IMR-90 (cell line): Measurements from ENCODE around the gene HCK. TPM values are rescaled to one million over a fixed set of nuclear protein-coding genes. Genes with fewer than 3 reads are reported as not detected.

Experiments used
- ATAC-seq: fragments of 200-7000 bp; cut with Tn5 transposase; 2 replicates; pipeline ENCODE4 v1.9.1; 2020; ENCODE audit warnings: low read depth, mild to moderate bottlenecking, moderate library complexity
- BruUV-seq: library from RNA; stranded (reverse); fragments of 400-500 nt; replicated peaks from 2 replicates; lab custom pipeline; 2021; lab: Mats Ljungman, UMichigan
- CTCF ChIA-PET: fragments of 300-600 bp; formaldehyde crosslinking; extraction: SDS; loops from one replicate; lab custom pipeline; 2021; ENCODE audit warnings: antibody characterized with exemption; lab: Yijun Ruan, JAX
- POLR2A ChIA-PET: fragments of 300-600 bp; sonication (Branson Sonifier 250); formaldehyde crosslinking; loops from one replicate; lab custom pipeline; 2022; ENCODE audit warnings: antibody characterized with exemption; ENCODE audit not compliant: unreplicated experiment; lab: Charles Lee
- DNase-seq: peaks from one replicate; pipeline ENCODE4 v3.0.0; 2013
- H2AFZ ChIP-seq: replicated peaks from 2 replicates; pipeline ENCODE3; 2013; ENCODE audit warnings: low read length, mild to moderate bottlenecking; ENCODE audit not compliant: poor library complexity
- H2AK5ac ChIP-seq: 2 replicates; pipeline ENCODE4 v1.6.1; 2013; ENCODE audit warnings: low read depth, low read length, inconsistent platforms
- H2AK9ac ChIP-seq: replicated peaks from 2 replicates; pipeline ENCODE3; 2013; ENCODE audit warnings: mild to moderate bottlenecking, low read depth, low read length, moderate library complexity; ENCODE audit not compliant: poor library complexity
- H2BK120ac ChIP-seq: 2 replicates; pipeline ENCODE4 v1.6.1; 2013; ENCODE audit warnings: low read depth, low read length, inconsistent platforms
- H2BK15ac ChIP-seq: 3 replicates; pipeline ENCODE4 v1.6.1; 2013; ENCODE audit warnings: low read depth, low read length, inconsistent platforms
- H2BK20ac ChIP-seq: 2 replicates; pipeline ENCODE4 v1.6.1; 2013; ENCODE audit warnings: low read depth, mild to moderate bottlenecking, inconsistent platforms, low read length, moderate library complexity
- H2BK5ac ChIP-seq: 2 replicates; pipeline ENCODE4 v1.6.1; 2013; ENCODE audit warnings: mild to moderate bottlenecking, low read depth, low read length, inconsistent platforms; ENCODE audit not compliant: poor library complexity, severe bottlenecking
- H3K14ac ChIP-seq: replicated peaks from 2 replicates; pipeline ENCODE4 v1.6.1; 2013; ENCODE audit warnings: low read depth, low read length, inconsistent platforms
- H3K18ac ChIP-seq: 2 replicates; pipeline ENCODE4 v1.6.1; 2013; ENCODE audit warnings: low read depth, low read length, control low read depth
- H3K23ac ChIP-seq: 2 replicates; pipeline ENCODE4 v1.6.1; 2013; ENCODE audit warnings: low read depth, low read length, inconsistent platforms
- H3K27ac ChIP-seq: 2 replicates; pipeline ENCODE4 v1.5.1; 2013; ENCODE audit warnings: mild to moderate bottlenecking, control low read depth, low read length; ENCODE audit not compliant: insufficient read depth
- H3K27me3 ChIP-seq: 2 replicates; pipeline ENCODE4 v1.6.1; 2013; ENCODE audit warnings: low read length; ENCODE audit not compliant: control insufficient read depth, insufficient read depth
- H3K36me3 ChIP-seq: 2 replicates; pipeline ENCODE4 v1.6.1; 2013; ENCODE audit warnings: low read length, mixed read lengths; ENCODE audit not compliant: control insufficient read depth, insufficient read depth
- H3K4ac ChIP-seq: 2 replicates; pipeline ENCODE4 v1.6.1; 2013; ENCODE audit warnings: low read depth, low read length, inconsistent platforms
- H3K4me1 ChIP-seq: 2 replicates; pipeline ENCODE4 v1.6.1; 2013; ENCODE audit warnings: low read length, mixed read lengths; ENCODE audit not compliant: control insufficient read depth, insufficient read depth
- H3K4me2 ChIP-seq: 2 replicates; pipeline ENCODE4 v1.6.1; 2013; ENCODE audit warnings: low read depth, mild to moderate bottlenecking, control low read depth, low read length, moderate library complexity
- H3K4me3 ChIP-seq: 2 replicates; pipeline ENCODE4 v1.5.1; 2013; ENCODE audit warnings: low read depth, mild to moderate bottlenecking, control low read depth, low read length, moderate library complexity; ENCODE audit not compliant: insufficient read depth
- H3K56ac ChIP-seq: 2 replicates; pipeline ENCODE4 v1.6.1; 2013; ENCODE audit warnings: low read length, inconsistent platforms; ENCODE audit not compliant: insufficient read depth; ENCODE audit errors: extremely low read depth
- H3K79me1 ChIP-seq, 2 experiments: 2 replicates each; pipeline ENCODE4 v1.6.1; 2013; ENCODE audit warnings: low read length in 2 of 2, inconsistent platforms in 1 of 2, low read depth in 1 of 2
- H3K9ac ChIP-seq: 2 replicates; pipeline ENCODE4 v1.6.1; 2013; ENCODE audit warnings: low read depth, low read length, control low read depth
- H3K9me1 ChIP-seq: 2 replicates; pipeline ENCODE4 v1.6.1; 2013; ENCODE audit warnings: low read length, inconsistent platforms; ENCODE audit not compliant: insufficient read depth
- H3K9me3 ChIP-seq: 2 replicates; pipeline ENCODE4 v1.6.1; 2013; ENCODE audit warnings: low read length; ENCODE audit not compliant: control insufficient read depth, insufficient read depth
- H4K20me1 ChIP-seq: 2 replicates; pipeline ENCODE4 v1.6.1; 2013; ENCODE audit warnings: low read length, inconsistent platforms; ENCODE audit not compliant: insufficient read depth
- H4K5ac ChIP-seq: 2 replicates; pipeline ENCODE4 v1.6.1; 2013; ENCODE audit warnings: mild to moderate bottlenecking, low read depth, low read length, control low read depth
- H4K8ac ChIP-seq, 2 experiments: 2 replicates each; pipeline ENCODE4 v1.6.1; 2013; ENCODE audit warnings: low read depth in 2 of 2, low read length in 2 of 2, control low read depth in 1 of 2, inconsistent platforms in 1 of 2
- H4K91ac ChIP-seq: 2 replicates; pipeline ENCODE4 v1.6.1; 2013; ENCODE audit warnings: low read depth, low read length, inconsistent platforms; ENCODE audit not compliant: insufficient read depth
- CEBPB ChIP-seq: IDR thresholded peaks from 2 replicates; pipeline ENCODE4 v1.6.1; 2012; ENCODE audit warnings: low read depth, low read length, improper control_type of control experiment
- MAFK ChIP-seq: IDR thresholded peaks from 2 replicates; pipeline ENCODE4 v1.6.1; 2012; ENCODE audit warnings: low read depth, low read length, improper control_type of control experiment
- MAZ ChIP-seq: IDR thresholded peaks from 2 replicates; pipeline ENCODE4 v1.6.1; 2012; ENCODE audit warnings: low read depth, mild to moderate bottlenecking, low read length, improper control_type of control experiment, moderate library complexity, borderline replicate concordance
- MXI1 ChIP-seq: IDR thresholded peaks from 2 replicates; pipeline ENCODE4 v1.6.1; 2012; ENCODE audit warnings: low read depth, mild to moderate bottlenecking, low read length, moderate library complexity, borderline replicate concordance
- NFE2L2 ChIP-seq: fragments of 150-350 bp; IDR thresholded peaks from 2 replicates; pipeline ENCODE4 v1.6.1; 2016; ENCODE audit warnings: low read depth, mild to moderate bottlenecking, low read length
- POLR2A ChIP-seq: IDR thresholded peaks from 2 replicates; pipeline ENCODE4 v1.6.1; 2012; ENCODE audit warnings: mild to moderate bottlenecking, low read depth, low read length
- USF2 ChIP-seq: fragments of 150-350 bp; IDR thresholded peaks from 2 replicates; pipeline ENCODE4 v1.6.1; 2017; ENCODE audit warnings: mild to moderate bottlenecking, antibody characterized with exemption, low read length, low read depth
- WGBS, 2 experiments: methylation state at CpG; one replicate each; pipeline versions ENCODE4 v1.1.5 to v1.1.7; 2013; ENCODE audit warnings: missing lambda C conversion rate in 2 of 2; ENCODE audit not compliant: insufficient read length in 1 of 2; ENCODE audit errors: extremely low coverage in 2 of 2; 5-methylcytosine and 5-hydroxymethylcytosine counted together
- dilution Hi-C: fragments of 300-500 bp; cut with HindIII; formaldehyde crosslinking; loops from one replicate; pipeline ENCODE4 v1.14.3; 2018; ENCODE audit warnings: low sequenced_read_pairs; ENCODE audit not compliant: unreplicated experiment
- in situ Hi-C: fragments of 300-500 bp; cut with MboI; formaldehyde crosslinking; loops from 3 replicates; pipeline ENCODE4 v1.14.3; 2019; ENCODE audit warnings: low sequenced_read_pairs, inconsistent platforms, mixed read lengths
- intact Hi-C: fragments of 100-400 bp; cut with micrococcal nuclease; formaldehyde crosslinking; loops from 2 replicates; pipeline ENCODE4 v1.10.0; 2022
- polyA plus RNA-seq, 3 experiments: library from polyadenylated mRNA; depleted of rRNA; stranded (reverse); fragments of >200 nt; gene quantifications; 2 replicates each; pipeline ENCODE4 v1.2.3, GENCODE V29; 2012; ENCODE audit warnings: low replicate concordance in 1 of 3
- total RNA-seq: library from RNA; depleted of rRNA; stranded (reverse); fragments of >200 nt; gene quantifications from 2 replicates; pipeline ENCODE4 v1.2.3, GENCODE V29; 2012
- TF ChIP-seq, protein P1 (sequence below): conservative IDR thresholded peaks from 2 replicates; pipeline ENCODE4 v1.5.1; 2012; ENCODE audit warnings: mild to moderate bottlenecking, low read depth, low read length, improper control_type of control experiment

Gene HCK
- total and polyA plus RNA-seq, 2 of the 4 experiments (the other 2 are of a cell fraction), result not detected

- no peak overlapping the region for H3K4me3 ChIP-seq
- H3K4me1 ChIP-seq, result no peaks in the 10 kb centered on the region
- no peak overlapping the region for H2AFZ ChIP-seq
- H3K18ac ChIP-seq, result no peak overlapping the region
- no peak overlapping the region for H4K91ac ChIP-seq
- TF ChIP-seq MXI1 (no peak), CEBPB (no peak), NFE2L2 (no peak), MAZ (no peak), USF2 (no peak), MAFK (no peak), POLR2A (no peak)
- TF ChIP-seq, protein P1, sequence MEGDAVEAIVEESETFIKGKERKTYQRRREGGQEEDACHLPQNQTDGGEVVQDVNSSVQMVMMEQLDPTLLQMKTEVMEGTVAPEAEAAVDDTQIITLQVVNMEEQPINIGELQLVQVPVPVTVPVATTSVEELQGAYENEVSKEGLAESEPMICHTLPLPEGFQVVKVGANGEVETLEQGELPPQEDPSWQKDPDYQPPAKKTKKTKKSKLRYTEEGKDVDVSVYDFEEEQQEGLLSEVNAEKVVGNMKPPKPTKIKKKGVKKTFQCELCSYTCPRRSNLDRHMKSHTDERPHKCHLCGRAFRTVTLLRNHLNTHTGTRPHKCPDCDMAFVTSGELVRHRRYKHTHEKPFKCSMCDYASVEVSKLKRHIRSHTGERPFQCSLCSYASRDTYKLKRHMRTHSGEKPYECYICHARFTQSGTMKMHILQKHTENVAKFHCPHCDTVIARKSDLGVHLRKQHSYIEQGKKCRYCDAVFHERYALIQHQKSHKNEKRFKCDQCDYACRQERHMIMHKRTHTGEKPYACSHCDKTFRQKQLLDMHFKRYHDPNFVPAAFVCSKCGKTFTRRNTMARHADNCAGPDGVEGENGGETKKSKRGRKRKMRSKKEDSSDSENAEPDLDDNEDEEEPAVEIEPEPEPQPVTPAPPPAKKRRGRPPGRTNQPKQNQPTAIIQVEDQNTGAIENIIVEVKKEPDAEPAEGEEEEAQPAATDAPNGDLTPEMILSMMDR, result no peak
- no peak overlapping the region for H2BK20ac ChIP-seq
- no peak for ATAC-seq
- no peaks in the 10 kb centered on the region for H3K36me3 ChIP-seq
- no peak overlapping the region for H3K56ac ChIP-seq
- H3K14ac ChIP-seq, result no peak overlapping the region
- H3K4me2 ChIP-seq, result no peak overlapping the region
- no peak overlapping the region for H3K27ac ChIP-seq
- no peak overlapping the region for H3K23ac ChIP-seq
- WGBS, 2 experiments, result no CpG with 5 or more reads among the region's 7 CpGs
- ChIA-PET POLR2A (no interaction called here), CTCF (interaction anchor here (1.4 kb wide), 1 partner anchor 18 kb away, joined by 3 read pairs; no protein-coding TSS in a partner anchor)
- no peak overlapping the region for H4K5ac ChIP-seq
- no TSS peak for BruUV-seq
- H2AK5ac ChIP-seq, result no peak overlapping the region
- H4K20me1 ChIP-seq, result no peaks in the 10 kb centered on the region
- no peak overlapping the region for H3K9ac ChIP-seq
- H2BK120ac ChIP-seq, result no peak overlapping the region
- no peaks in the 10 kb centered on the region for H3K79me1 ChIP-seq
- no peak overlapping the region for H3K4ac ChIP-seq
- H2AK9ac ChIP-seq, result no peak overlapping the region
- H3K9me1 ChIP-seq, result no peaks in the 10 kb centered on the region
- dilution Hi-C loops, result no loop called here
- no peak for DNase-seq
- peaks cover 53% of the 10 kb centered on the region for H3K27me3 ChIP-seq
- in situ Hi-C loops, result no loop called here
- H4K8ac ChIP-seq, result no peak overlapping the region
- no peaks in the 10 kb centered on the region; the same call in 1 of the 2 replicates for H3K9me3 ChIP-seq
- intact Hi-C loops, result no loop called here
- no peak overlapping the region for H2BK15ac ChIP-seq
- H2BK5ac ChIP-seq, result no peak overlapping the region
These were observed 38.7 kb upstream of the HCK start for GRCh38 chr20:32013326-32013725.
